AG20443 (cell line): Measurements from ENCODE around the gene PLCB4.
A peak's percentile ranks its signal among the peaks of the same experiment; 100 is the strongest.

Experiments
- DNase-seq: peaks from one replicate; pipeline ENCODE4 v3.0.0; 2012; ENCODE audit warnings: low spot score, mixed read lengths

PLCB4 gene

DNA sequence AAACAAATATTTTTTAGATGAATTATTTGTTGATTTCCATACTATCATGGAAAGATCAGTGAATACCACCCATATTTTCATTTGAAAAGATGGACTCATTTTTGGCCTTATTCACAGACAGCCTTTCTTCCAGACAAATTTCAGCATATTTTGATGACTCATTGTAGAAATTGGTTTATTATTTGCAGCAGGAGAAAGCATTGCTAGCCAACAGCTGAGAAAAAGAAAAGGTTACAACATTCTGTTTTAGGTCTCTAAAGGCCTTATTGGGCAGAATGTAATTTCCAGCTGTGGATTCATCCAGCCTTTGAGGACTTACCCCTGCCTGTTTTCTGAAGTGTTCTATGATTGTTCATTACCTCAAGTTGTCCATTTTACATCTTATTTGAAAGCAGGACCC is 201.9 kb downstream of the PLCB4 start:
- peak; percentile 69 for DNase-seq

DNA sequence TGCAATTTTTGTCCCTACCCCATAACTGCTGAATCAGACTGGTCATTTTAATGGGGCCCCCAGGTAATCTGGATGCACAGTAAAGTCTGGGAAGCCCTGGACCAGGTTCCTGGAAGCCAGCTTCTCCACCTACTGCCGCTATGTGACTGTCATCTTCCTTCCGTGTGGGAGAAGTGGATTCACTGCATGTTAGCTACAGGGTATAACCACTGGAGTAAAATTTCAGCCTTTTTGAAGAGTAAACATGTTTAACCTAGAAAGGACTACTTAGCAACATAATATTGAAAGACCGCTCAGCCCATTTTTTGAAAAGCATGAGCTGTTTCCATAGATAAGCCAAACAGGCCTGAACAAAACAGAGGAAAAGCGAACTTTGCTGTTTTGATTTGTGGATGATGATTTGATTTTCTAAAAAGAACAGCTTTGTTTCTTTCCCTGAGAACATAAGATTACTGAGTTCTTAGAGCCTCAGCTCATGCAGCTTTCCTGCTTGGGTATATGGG is 208.1 kb downstream of the PLCB4 start:
- no peak for DNase-seq

GRCh38 chr20:9279918-9280401 is 211.1 kb downstream of the PLCB4 start:
- DNase-seq = no peak

GRCh38 chr20:9280666-9281065 is 211.8 kb downstream of the PLCB4 start:
- peak; percentile 16 for DNase-seq

DNA sequence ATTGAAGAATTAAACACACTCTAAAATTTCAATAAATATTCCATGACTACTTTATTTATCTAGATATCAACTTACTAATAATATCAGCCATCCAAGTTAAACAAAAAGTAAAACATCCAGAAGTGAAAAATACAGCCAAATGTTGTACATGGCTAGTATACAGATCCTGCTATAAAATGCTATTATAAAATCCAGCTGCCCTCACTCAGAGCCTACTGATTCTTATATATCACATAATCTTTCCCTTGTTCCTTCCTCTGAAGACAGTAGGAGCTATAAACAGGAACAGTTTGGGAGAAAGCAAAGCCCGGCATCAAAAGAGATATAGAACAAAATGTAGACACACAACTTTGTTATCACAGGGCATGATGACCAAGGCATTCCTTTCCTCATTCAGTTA is 212.9 kb downstream of the PLCB4 start:
- no peak for DNase-seq

- DNase-seq = no peak
Measured at GRCh38 chr20:9285617-9286016, 216.7 kb downstream of the PLCB4 start.

GRCh38 chr20:9286501-9287461 is 217.9 kb downstream of the PLCB4 start:
- DNase-seq = no peak

DNA sequence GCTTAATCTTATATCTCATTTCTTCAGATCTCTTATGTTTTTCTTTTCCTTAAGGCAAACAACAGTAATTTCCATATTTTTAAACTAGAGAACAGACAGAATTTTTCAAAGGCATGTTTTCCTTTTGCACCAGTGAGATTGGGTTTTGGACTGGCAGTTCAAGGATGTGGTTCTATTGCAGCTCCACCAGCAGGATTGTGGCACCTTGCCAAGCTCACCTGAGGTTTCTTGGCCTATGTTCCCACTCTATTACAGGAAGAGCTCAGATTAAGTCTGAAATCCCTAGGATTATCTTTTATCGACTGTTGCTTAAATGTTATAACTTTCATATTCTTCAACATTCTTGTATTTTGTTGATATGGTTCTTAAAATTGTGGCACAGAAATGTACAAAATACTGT is 218.9 kb downstream of the PLCB4 start:
- no peak for DNase-seq

GRCh38 chr20:9290331-9290730 is 221.4 kb downstream of the PLCB4 start:
- DNase-seq = no peak

- DNase-seq = no peak
Measured at GRCh38 chr20:9293145-9293544, 224.3 kb downstream of the PLCB4 start.

DNA sequence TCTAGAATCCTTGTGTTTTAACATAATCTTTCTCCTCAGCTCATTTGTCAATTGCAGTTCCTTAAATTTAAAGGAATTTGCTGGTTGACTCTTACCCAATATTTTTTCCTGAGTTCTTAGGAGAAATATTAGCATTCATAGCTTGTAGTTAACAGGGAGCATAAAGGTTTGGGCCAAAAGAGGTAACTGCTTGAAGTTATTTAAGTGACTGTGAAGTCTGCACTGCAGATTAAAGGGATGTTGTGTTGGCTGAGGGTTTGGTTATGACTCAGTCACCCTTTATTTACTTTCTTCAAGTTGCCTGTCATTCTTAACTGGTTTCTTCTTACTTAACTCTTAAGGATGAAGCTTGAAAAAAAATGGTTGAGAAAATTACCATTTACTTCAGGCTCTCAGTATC is 225.2 kb downstream of the PLCB4 start:
- peak; percentile 31 for DNase-seq

DNA sequence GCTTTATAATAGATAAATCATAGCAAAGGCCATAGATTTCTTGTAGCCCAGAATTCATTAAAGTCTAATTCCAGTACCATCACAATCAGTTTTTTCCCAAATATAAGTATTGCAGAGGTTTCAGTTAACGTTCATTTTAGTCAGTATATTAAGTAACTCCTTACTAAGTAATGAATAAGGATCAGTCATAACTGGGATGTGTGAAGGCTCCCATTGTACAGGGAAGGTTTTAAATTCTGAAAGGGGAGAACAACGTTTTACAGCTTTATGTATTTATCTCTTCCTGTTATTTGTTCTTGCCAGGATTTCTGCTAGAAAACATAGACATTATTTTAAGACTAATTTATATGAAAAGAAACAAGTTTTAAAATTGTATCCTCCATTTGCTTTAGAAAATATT is 230.0 kb downstream of the PLCB4 start:
- no peak for DNase-seq

DNA sequence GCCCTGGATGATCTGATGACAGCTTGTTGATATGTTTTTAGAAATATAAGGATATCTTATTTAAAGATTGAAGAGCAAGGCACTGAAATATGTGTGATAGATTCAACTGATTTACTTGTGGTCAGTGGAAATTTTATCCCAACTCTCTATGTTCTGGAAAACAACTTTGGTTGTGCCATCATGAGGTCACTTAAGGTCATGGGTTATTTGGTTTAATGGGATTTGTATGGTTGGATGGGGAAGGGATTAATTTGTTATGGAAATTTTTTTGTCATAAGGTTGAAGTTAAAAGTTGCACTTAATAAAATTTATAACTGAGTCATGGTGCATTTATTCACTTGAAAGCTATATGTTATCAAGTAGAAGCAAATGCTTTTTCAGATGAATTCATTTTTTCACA is 231.2 kb downstream of the PLCB4 start:
- no peak for DNase-seq

GRCh38 chr20:9300534-9300933 is 231.6 kb downstream of the PLCB4 start:
- DNase-seq = no peak

DNA sequence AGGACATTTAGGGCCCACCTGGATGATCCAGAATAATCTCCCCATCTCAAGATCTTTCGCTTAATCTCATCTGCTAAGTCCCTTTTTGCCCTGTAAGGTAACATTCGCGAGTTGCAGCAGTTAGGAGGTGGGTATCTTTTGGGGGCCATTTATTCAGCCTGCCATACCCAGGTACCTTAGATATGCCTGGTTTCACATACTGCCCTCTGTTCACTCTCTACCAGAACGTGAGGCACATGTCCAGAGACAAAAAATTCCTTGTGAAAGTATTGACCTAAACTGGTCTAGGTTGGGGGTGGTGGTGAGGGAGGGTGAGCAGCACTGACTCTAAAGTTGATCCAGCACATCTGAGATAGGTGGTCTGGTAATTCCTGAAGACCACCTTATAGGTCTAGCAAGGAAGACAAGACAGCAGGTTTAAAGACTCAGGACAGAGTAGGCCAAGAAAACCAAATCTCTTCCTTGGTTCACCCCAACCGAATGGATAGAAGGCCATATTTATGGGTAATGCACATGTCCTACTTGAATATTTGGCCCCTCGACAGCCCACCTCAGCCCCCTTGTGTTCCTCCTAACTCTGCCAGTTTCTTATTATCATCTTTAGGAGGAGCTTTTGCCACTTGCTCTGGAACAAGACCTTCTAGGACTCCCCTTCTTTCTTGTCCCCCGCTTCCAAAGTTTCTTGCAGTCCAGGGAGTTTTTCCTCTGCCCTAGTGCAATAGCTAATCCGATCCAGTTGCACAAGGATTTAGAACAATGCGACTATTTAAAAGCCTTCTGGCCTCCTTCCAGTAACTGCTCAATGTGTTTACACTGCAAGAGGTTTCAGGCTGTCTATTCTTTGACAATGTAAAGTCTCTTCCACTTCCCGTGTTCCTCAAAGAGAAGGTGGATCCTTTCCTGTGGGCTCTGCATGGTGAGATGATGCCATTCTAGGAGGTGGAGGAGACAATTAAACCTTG is 232.5 kb downstream of the PLCB4 start:
- no peak for DNase-seq

GRCh38 chr20:9302091-9302462 is 233.2 kb downstream of the PLCB4 start:
- DNase-seq = no peak

- no peak for DNase-seq
Measured at GRCh38 chr20:9306521-9306920, 237.6 kb downstream of the PLCB4 start.

GRCh38 chr20:9308056-9308455 is 239.2 kb downstream of the PLCB4 start:
- no peak for DNase-seq

DNA sequence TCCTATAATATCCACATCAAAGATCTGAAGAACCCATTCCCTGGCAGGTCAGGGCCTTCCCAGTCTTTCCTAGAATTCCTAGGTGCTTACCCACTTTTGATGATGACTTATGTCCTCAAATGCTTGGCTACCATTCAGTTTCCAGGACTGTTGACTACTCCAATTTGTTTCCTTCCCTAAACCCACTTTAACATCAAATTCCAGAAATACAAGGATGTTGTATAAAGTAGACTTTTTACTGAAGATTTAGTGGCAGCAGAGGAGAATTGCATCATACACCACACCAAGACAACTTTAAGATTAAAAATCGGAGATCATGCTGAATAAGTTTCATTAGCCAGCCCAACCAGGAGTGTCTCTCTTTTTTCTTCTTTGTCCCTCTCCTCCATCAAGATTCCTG is 242.2 kb downstream of the PLCB4 start:
- DNase-seq = no peak

GRCh38 chr20:9319687-9320384 is 250.9 kb downstream of the PLCB4 start:
- no peak for DNase-seq

DNA sequence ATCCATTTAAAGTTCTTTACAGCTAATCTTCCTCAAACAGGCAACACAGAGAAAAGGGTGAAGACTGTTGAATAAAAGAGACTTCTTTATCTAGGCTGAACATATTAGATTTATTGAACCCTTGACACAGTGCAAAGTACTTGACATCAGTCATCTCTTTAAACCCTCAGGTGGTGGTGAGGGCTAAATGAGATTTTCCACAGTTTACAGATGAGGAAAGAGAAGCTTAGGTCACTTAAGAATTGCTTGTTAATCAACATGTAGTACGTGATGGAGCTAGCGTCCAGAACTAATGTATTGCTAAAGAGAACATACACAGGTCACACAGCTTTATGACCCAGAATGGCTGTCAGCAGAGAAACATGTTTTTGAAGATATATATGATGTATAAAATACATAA is 252.1 kb downstream of the PLCB4 start:
- DNase-seq = no peak

GRCh38 chr20:9322661-9323060 is 253.8 kb downstream of the PLCB4 start:
- DNase-seq = no peak
